HepG2 (cell line): ENCODE results near the gene TNS4. TPM values are rescaled to one million over a fixed set of nuclear protein-coding genes. Genes with fewer than 3 reads are reported as not detected.

Experiments used
- ATAC-seq: fragments of 200-7000 bp; cut with Tn5 transposase; 3 replicates; pipeline ENCODE4 v1.9.1; 2020; ENCODE audit warnings: mild to moderate bottlenecking, moderate library complexity
- BruUV-seq: library from RNA; stranded (reverse); fragments of 400-500 nt; replicated peaks from 2 replicates; lab custom pipeline; 2021; lab: Mats Ljungman, UMichigan
- CTCF ChIA-PET: fragments of 300-600 bp; formaldehyde crosslinking; extraction: SDS; loops from one replicate; lab custom pipeline; 2021; ENCODE audit warnings: low total read pairs, inconsistent platforms, low intra/inter-chr PET ratio; lab: Yijun Ruan, JAX
- POLR2A ChIA-PET: fragments of 350-600 bp; sonication (Branson Sonifier 250); formaldehyde crosslinking; loops from one replicate; lab custom pipeline; 2020; ENCODE audit warnings: antibody characterized with exemption, inconsistent platforms; lab: Yijun Ruan, JAX
- DNase-seq: peaks from one replicate; pipeline ENCODE4 v3.0.0-alpha.2; 2015; ENCODE audit warnings: low spot score
- FAIRE-seq: peaks from 3 replicates; lab custom pipeline; 2011; peaks lifted over from hg19 to GRCh38; lab: Jason Lieb, UNC
- H2AFZ ChIP-seq: one replicate; pipeline ENCODE4 v1.6.1; 2011; ENCODE audit warnings: low read length, inconsistent platforms
- H3K27ac ChIP-seq: fragments of 300-600 bp; 3 replicates; pipeline ENCODE4 v1.8.0; 2011; ENCODE audit warnings: mixed run types, mild to moderate bottlenecking, mixed read lengths, low read length, inconsistent platforms; ENCODE audit not compliant: insufficient read depth; ENCODE audit errors: extremely low read length
- H3K27me3 ChIP-seq, 2 experiments: fragments of 200-600 bp in 1 of 2; 2 replicates in 1 of 2; 3 replicates in 1 of 2; pipeline versions ENCODE4 v1.6.0 to v1.8.0; 2011; ENCODE audit warnings: low read length in 2 of 2, mild to moderate bottlenecking in 2 of 2, moderate library complexity in 2 of 2, inconsistent platforms in 1 of 2; ENCODE audit not compliant: insufficient read depth in 2 of 2, control insufficient read depth in 1 of 2
- H3K36me3 ChIP-seq, 2 experiments: fragments of 200-600 bp in 1 of 2; replicated peaks in 1 of 2; 2 replicates in 1 of 2; 3 replicates in 1 of 2; pipeline versions ENCODE4 v1.5.1 to v1.8.0; 2011; ENCODE audit warnings: low read length in 2 of 2, inconsistent platforms in 1 of 2; ENCODE audit not compliant: insufficient read depth in 2 of 2, control insufficient read depth in 1 of 2
- H3K4me1 ChIP-seq: 2 replicates; pipeline ENCODE4 v1.5.1; 2012; ENCODE audit warnings: low read length, inconsistent platforms; ENCODE audit not compliant: insufficient read depth
- H3K4me2 ChIP-seq: 2 replicates; pipeline ENCODE4 v1.6.0; 2011; ENCODE audit warnings: low read depth, low read length, inconsistent platforms
- H3K4me3 ChIP-seq, 3 experiments: fragments of 200-600 bp in 1 of 3; sonication (generic), shearing (Covaris generic) in 1 of 3; replicated peaks in 1 of 3; 2 replicates each; pipeline ENCODE4 v1.5.1; 2011 to 2016; ENCODE audit warnings: low read length in 3 of 3, inconsistent platforms in 2 of 3, low read depth in 2 of 3, mild to moderate bottlenecking in 2 of 3, control low read depth in 1 of 3, mixed read lengths in 1 of 3; ENCODE audit not compliant: insufficient read depth in 1 of 3
- H3K79me2 ChIP-seq: one replicate; pipeline ENCODE4 v1.6.1; 2011; ENCODE audit warnings: low read length, inconsistent platforms; ENCODE audit not compliant: insufficient read depth
- H3K9ac ChIP-seq: 2 replicates; pipeline ENCODE4 v1.6.0; 2011; ENCODE audit warnings: mild to moderate bottlenecking, low read depth, low read length, inconsistent platforms; ENCODE audit not compliant: insufficient read depth
- H3K9me3 ChIP-seq: 2 replicates; pipeline ENCODE4 v1.5.1; 2012; ENCODE audit warnings: mild to moderate bottlenecking, low read length
- H4K20me1 ChIP-seq: 2 replicates; pipeline ENCODE4 v1.6.0; 2011; ENCODE audit warnings: inconsistent platforms, mild to moderate bottlenecking, low read length, moderate library complexity; ENCODE audit not compliant: insufficient read depth
- ADNP ChIP-seq: sonication (generic); formaldehyde crosslinking; IDR thresholded peaks from 2 replicates; pipeline ENCODE4 v1.4.0; 2020; ENCODE audit warnings: missing genetic modification reagents
- ASH2L ChIP-seq: fragments of 300-600, 200-600 bp; sonication (generic); IDR thresholded peaks from 2 replicates; pipeline ENCODE4 v1.7.0; 2017; ENCODE audit warnings: low read depth, mild to moderate bottlenecking, moderate library complexity, mixed read lengths, low read length; ENCODE audit not compliant: insufficient read length
- CBX1 ChIP-seq: IDR thresholded peaks from one replicate; pipeline ENCODE4 v1.6.1; 2016; ENCODE audit warnings: antibody characterized with exemption, low read depth
- DR1 ChIP-seq: sonication (generic); formaldehyde crosslinking; IDR thresholded peaks from 2 replicates; pipeline ENCODE4 v1.8.0; 2021; ENCODE audit warnings: mild to moderate bottlenecking, missing genetic modification reagents, inconsistent platforms
- ELF1 ChIP-seq: sonication (generic); formaldehyde crosslinking; IDR thresholded peaks from 2 replicates; pipeline ENCODE4 v1.4.0; 2020; ENCODE audit warnings: missing genetic modification reagents
- MED1 ChIP-seq: sonication (generic); formaldehyde crosslinking; IDR thresholded peaks from 2 replicates; pipeline ENCODE4 v1.4.0; 2020; ENCODE audit warnings: missing genetic modification reagents
- SALL2 ChIP-seq: sonication (generic); formaldehyde crosslinking; IDR thresholded peaks from 2 replicates; pipeline ENCODE4 v1.8.1; 2023; ENCODE audit warnings: mild to moderate bottlenecking, missing genetic modification reagents, inconsistent platforms
- ZBTB7A ChIP-seq: sonication (generic); formaldehyde crosslinking; IDR thresholded peaks from 2 replicates; pipeline ENCODE4 v1.8.0; 2022; ENCODE audit warnings: mild to moderate bottlenecking, missing genetic modification reagents
- ZMYM4 ChIP-seq: sonication (generic); formaldehyde crosslinking; IDR thresholded peaks from 2 replicates; pipeline ENCODE4 v1.8.1; 2023; ENCODE audit warnings: mild to moderate bottlenecking, missing genetic modification reagents
- ZNF513 ChIP-seq: sonication (generic); formaldehyde crosslinking; conservative IDR thresholded peaks from 2 replicates; pipeline ENCODE4 v1.5.0; 2020; ENCODE audit warnings: missing genetic modification reagents
- ZNF652 ChIP-seq: IDR thresholded peaks from 2 replicates; pipeline ENCODE4 v1.6.1; 2016; ENCODE audit warnings: low read depth, borderline replicate concordance
- ZNF704 ChIP-seq: sonication (generic); formaldehyde crosslinking; IDR thresholded peaks from 2 replicates; pipeline ENCODE4 v1.8.1; 2023; ENCODE audit warnings: mild to moderate bottlenecking, inconsistent platforms, moderate library complexity, missing genetic modification reagents, borderline replicate concordance
- ZNF781 ChIP-seq: sonication (generic); formaldehyde crosslinking; IDR thresholded peaks from 2 replicates; pipeline ENCODE4 v1.5.1; 2020; ENCODE audit warnings: borderline replicate concordance, mild to moderate bottlenecking, missing genetic modification reagents; ENCODE audit errors: not compliant biosample characterization
- ZNF790 ChIP-seq: sonication (generic); formaldehyde crosslinking; IDR thresholded peaks from 2 replicates; pipeline ENCODE4 v1.8.0; 2022; ENCODE audit warnings: missing genetic modification reagents, mild to moderate bottlenecking, borderline replicate concordance
- ZSCAN31 ChIP-seq: sonication (generic); formaldehyde crosslinking; IDR thresholded peaks from 2 replicates; pipeline ENCODE4 v1.5.0; 2020; ENCODE audit warnings: low read depth, mild to moderate bottlenecking, missing genetic modification reagents
- WGBS: methylation state at CpG from one replicate; pipeline ENCODE4 v1.1.6; 2017; ENCODE audit warnings: low lambda C conversion rate; 5-methylcytosine and 5-hydroxymethylcytosine counted together
- in situ Hi-C: cut with HindIII; loops from 2 replicates; pipeline ENCODE4 v1.10.0; 2017; ENCODE audit warnings: low pct_unique_long_range_greater_than_20kb; ENCODE audit not compliant: extremely low pct_ligation_motif_present
- intact Hi-C: fragments of 100-400 bp; cut with micrococcal nuclease; formaldehyde crosslinking; loops from one replicate; pipeline ENCODE4 v1.10.0; 2022; ENCODE audit not compliant: unreplicated experiment
- polyA plus RNA-seq, 8 experiments: library from polyadenylated mRNA; depleted of rRNA in 3 of 8; stranded (reverse) in 7 of 8; unstranded in 1 of 8; fragments of >200 nt; fragmentation: Illumina TruSeq in 4 of 8; extraction: Trizol in 4 of 8; gene quantifications; 2 replicates each; pipeline versions ENCODE4 v1.2.1 to v1.2.3, GENCODE V29; 2011 to 2016; ENCODE audit warnings: low read depth in 4 of 8, missing spikeins in 1 of 8, mixed read lengths in 1 of 8; ENCODE audit not compliant: insufficient read depth in 1 of 8
- total RNA-seq, 5 experiments: library from RNA; depleted of rRNA; stranded (reverse); fragments of >200 nt; fragmentation: Illumina TruSeq; extraction: Trizol; gene quantifications; 2 replicates each; pipeline ENCODE4 v1.2.3, GENCODE V29; 2016; ENCODE audit warnings: low read depth in 1 of 5

TNS4 gene
- total and polyA plus RNA-seq, 2 of the 13 experiments (the other 11 are each of a cell fraction or from before 2014, with no cell fraction given), result 0.58 to 2.1 TPM

GRCh38 chr17:40548982-40549685 is 47.7 kb upstream of the TNS4 start:
- H3K4me3 ChIP-seq, result peak overlapping the region; percentile 10 to 58 (median 24); a peak in 4 of 6 replicates
- no peaks in the 10 kb centered on the region for H3K9me3 ChIP-seq
- no peaks in the 10 kb centered on the region for H3K79me2 ChIP-seq
- no peaks in the 10 kb centered on the region for H3K27me3 ChIP-seq
- ATAC-seq (peak; percentile 63), FAIRE-seq (peak; percentile 95), DNase-seq (peak; percentile 96)
- peak overlapping the region; percentile 90 for H3K4me2 ChIP-seq
- intact Hi-C loops (loop anchor here (1.0 kb wide), 1 partner anchor 11 kb away; no protein-coding TSS in a partner anchor), in situ Hi-C loops (no loop called here)
- H3K9ac ChIP-seq, result peak overlapping the region; percentile 70
- H2AFZ ChIP-seq, result no peak overlapping the region
- H3K4me1 ChIP-seq, result peaks cover 73% of the 10 kb centered on the region
- TSS peak; percentile 90 for BruUV-seq
- H4K20me1 ChIP-seq, result no peaks in the 10 kb centered on the region
- ChIA-PET POLR2A (interaction anchor here (0.6 to 4.3 kb wide), 24 partner anchors 9 to 1140 kb away, joined by 3 to 106 read pairs (median 4); partner anchors contain the start of genes EIF1, IGFBP4, KRT19 and TOP2A), CTCF (no interaction called here)
- no peaks in the 10 kb centered on the region for H3K36me3 ChIP-seq
- under 1% methylated on average over 9 of the region's 9 CpGs for WGBS
- H3K27ac ChIP-seq, result peak overlapping the region; percentile 85
- TF ChIP-seq ASH2L (peak; percentile 73), ZSCAN31 (CRISPR knock-in tag) (peak; percentile 73), MED1 (CRISPR knock-in tag) (peak; percentile 98), ZBTB7A (CRISPR knock-in tag) (peak; percentile 59; the same call in 1 of the 2 replicates), ADNP (CRISPR knock-in tag) (peak; percentile 63; the same call in 1 of the 2 replicates), ZMYM4 (peak; percentile 85), ZNF781 (CRISPR knock-in tag) (peak; percentile 85), ELF1 (CRISPR knock-in tag) (peak; percentile 82), SALL2 (CRISPR knock-in tag) (peak; percentile 89), DR1 (CRISPR knock-in tag) (no peak), ZNF652 (CRISPR knock-in tag) (peak; percentile 76; the same call in 1 of the 2 replicates), ZNF513 (CRISPR knock-in tag) (no peak), CBX1 (peak; percentile 81), ZNF790 (CRISPR knock-in tag) (0 out of 2 replicates have a peak, but pooled peaks have one; percentile 39), ZNF704 (no peak)
